Upper lobe of left lung (tissue), 6 donors: ENCODE measurements around the gene ETS1. TPM values are rescaled to one million over a fixed set of nuclear protein-coding genes. Genes with fewer than 3 reads are reported as not detected.
A peak's percentile ranks its signal among the peaks of the same experiment; 100 is the strongest.

ENCODE experiments used
- ATAC-seq, 2 donors: fragments of 200-7000 bp; cut with Tn5 transposase; one replicate each; pipeline ENCODE4 v1.9.1; 2022; ENCODE audit warnings: mild to moderate bottlenecking in 2 of 2, moderate library complexity in 2 of 2; ENCODE audit not compliant: low FRiP score in 2 of 2
- DNase-seq, 2 donors: peaks; one replicate each; pipeline ENCODE4 v3.0.0-alpha.2; 2019 to 2020
- H3K27ac ChIP-seq, 4 donors: fragments of 200-600 bp; sonication (generic); one replicate each; pipeline ENCODE4 v1.5.1; 2016 to 2019
- H3K27me3 ChIP-seq, 4 donors: fragments of 200-600 bp; sonication (generic); one replicate each; pipeline ENCODE4 v1.5.1; 2017 to 2019
- H3K36me3 ChIP-seq, 4 donors: fragments of 200-600 bp; sonication (generic); one replicate each; pipeline ENCODE4 v1.5.1; 2016 to 2019
- H3K4me1 ChIP-seq, 4 donors: fragments of 200-600 bp; sonication (generic); one replicate each; pipeline ENCODE4 v1.5.1; 2018 to 2019
- H3K4me3 ChIP-seq, 4 donors: fragments of 200-600 bp; sonication (generic); one replicate each; pipeline ENCODE4 v1.5.1; 2017 to 2019; ENCODE audit warnings: mild to moderate bottlenecking in 2 of 4, moderate library complexity in 1 of 4
- H3K9me3 ChIP-seq, 4 donors: fragments of 200-600 bp; sonication (generic); one replicate each; pipeline ENCODE4 v1.5.1; 2018 to 2019
- EP300 ChIP-seq, 4 donors: sonication (generic); formaldehyde crosslinking; IDR thresholded peaks; one replicate each; pipeline ENCODE4 v1.5.1; 2017; ENCODE audit warnings: antibody characterized with exemption in 4 of 4, control low read depth in 2 of 4
- POLR2A ChIP-seq, 4 donors: fragments of 450-650 bp; IDR thresholded peaks; one replicate each; pipeline ENCODE4 v1.5.1; 2016 to 2017; ENCODE audit warnings: antibody characterized with exemption in 4 of 4, mild to moderate bottlenecking in 2 of 4
- POLR2AphosphoS5 ChIP-seq, 2 donors: sonication (generic); formaldehyde crosslinking; IDR thresholded peaks; one replicate each; pipeline ENCODE4 v1.5.1; 2017; ENCODE audit warnings: antibody characterized with exemption in 2 of 2
- WGBS, 2 donors: methylation state at CpG; one replicate each; pipeline ENCODE4 v1.1.5; 2017 to 2018; 5-methylcytosine and 5-hydroxymethylcytosine counted together
- total RNA-seq, 6 donors: library from RNA; depleted of rRNA in 4 of 6; stranded (reverse); fragments of >200 nt in 4 of 6; gene quantifications; one replicate each; pipeline versions ENCODE4 v1.1.0 to v1.2.1, GENCODE V29; 2016 to 2021
- TF ChIP-seq, protein P1 (sequence below), 6 experiments: fragments of 450-650 bp in 4 of 6; fragments of 200-600 bp in 2 of 6; sonication (generic) in 2 of 6; IDR thresholded peaks; one replicate each; pipeline ENCODE4 v1.5.1; 2016 to 2019; ENCODE audit warnings: antibody characterized with exemption in 6 of 6
- donor health status: DM: no; HTN: no; CAD: no; lungs with moderate emphysema.
- donor health status: DM: no; HTN: yes; CAD: no; lungs with severe emphysema.

Gene ETS1
- total RNA-seq, 6 donors from 2014 or later = 29.3 to 107 (median 79.0) TPM

GRCh38 chr11:128528294-128528693 is 59.1 kb downstream of the ETS1 start:
- Histone ChIP-seq H3K9me3 (no peaks in the 10 kb centered on the region), H3K4me1 (peaks cover 13 to 32% (median 16%) of the 10 kb centered on the region in 4 donors), H3K27me3 (no peaks in the 10 kb centered on the region), H3K4me3 (no peak overlapping the region), H3K27ac (no peak overlapping the region), H3K36me3 (no peaks in the 10 kb centered on the region)
- ATAC-seq (no peak), DNase-seq (no peak)
- WGBS, 2 donors = 73 to 80% methylated on average over 2 of the region's 2 CpGs
- TF ChIP-seq, protein P1, sequence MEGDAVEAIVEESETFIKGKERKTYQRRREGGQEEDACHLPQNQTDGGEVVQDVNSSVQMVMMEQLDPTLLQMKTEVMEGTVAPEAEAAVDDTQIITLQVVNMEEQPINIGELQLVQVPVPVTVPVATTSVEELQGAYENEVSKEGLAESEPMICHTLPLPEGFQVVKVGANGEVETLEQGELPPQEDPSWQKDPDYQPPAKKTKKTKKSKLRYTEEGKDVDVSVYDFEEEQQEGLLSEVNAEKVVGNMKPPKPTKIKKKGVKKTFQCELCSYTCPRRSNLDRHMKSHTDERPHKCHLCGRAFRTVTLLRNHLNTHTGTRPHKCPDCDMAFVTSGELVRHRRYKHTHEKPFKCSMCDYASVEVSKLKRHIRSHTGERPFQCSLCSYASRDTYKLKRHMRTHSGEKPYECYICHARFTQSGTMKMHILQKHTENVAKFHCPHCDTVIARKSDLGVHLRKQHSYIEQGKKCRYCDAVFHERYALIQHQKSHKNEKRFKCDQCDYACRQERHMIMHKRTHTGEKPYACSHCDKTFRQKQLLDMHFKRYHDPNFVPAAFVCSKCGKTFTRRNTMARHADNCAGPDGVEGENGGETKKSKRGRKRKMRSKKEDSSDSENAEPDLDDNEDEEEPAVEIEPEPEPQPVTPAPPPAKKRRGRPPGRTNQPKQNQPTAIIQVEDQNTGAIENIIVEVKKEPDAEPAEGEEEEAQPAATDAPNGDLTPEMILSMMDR (IDR thresholded peaks at IDR 0.05) = no peak
- no peak for TF ChIP-seq POLR2AphosphoS5 (IDR thresholded peaks at IDR 0.05)
- no peak for TF ChIP-seq EP300 (IDR thresholded peaks at IDR 0.05)
- no peak for TF ChIP-seq POLR2A (IDR thresholded peaks at IDR 0.05)

- Histone ChIP-seq H3K4me1 (peaks cover 20 to 34% (median 21%) of the 10 kb centered on the region in 4 donors), H3K9me3 (no peaks in the 10 kb centered on the region), H3K36me3 (no peaks in the 10 kb centered on the region), H3K27ac (no peak overlapping the region), H3K4me3 (no peak overlapping the region), H3K27me3 (no peaks in the 10 kb centered on the region)
- ATAC-seq (no peak), DNase-seq (no peak)
- 63 to 95% methylated on average over 1 to 2 of the region's 2 CpGs for WGBS, 2 donors
- TF ChIP-seq, protein P1 (IDR thresholded peaks at IDR 0.05) = no peak
- TF ChIP-seq POLR2AphosphoS5 (IDR thresholded peaks at IDR 0.05) (no peak), POLR2A (IDR thresholded peaks at IDR 0.05) (no peak), EP300 (IDR thresholded peaks at IDR 0.05) (no peak)
These were observed 60.3 kb downstream of the ETS1 start for GRCh38 chr11:128527046-128527445.

GRCh38 chr11:128525411-128526243 is 61.7 kb downstream of the ETS1 start:
- no peak overlapping the region for H3K4me3 ChIP-seq
- WGBS, 2 donors = 26 to 48% methylated on average over 1 of the region's 1 CpG
- H3K36me3 ChIP-seq = no peaks in the 10 kb centered on the region
- H3K27ac ChIP-seq = peak overlapping the region; percentile 34 to 98 (median 52)
- peaks cover 20 to 34% (median 21%) of the 10 kb centered on the region in 4 donors for H3K4me1 ChIP-seq
- TF ChIP-seq POLR2A (IDR thresholded peaks at IDR 0.05) = peak in 1 of 4 donors; percentile 26
- TF ChIP-seq EP300 (IDR thresholded peaks at IDR 0.05) = no peak
- ATAC-seq (no peak), DNase-seq (no peak)
- no peaks in the 10 kb centered on the region for H3K9me3 ChIP-seq
- H3K27me3 ChIP-seq = no peaks in the 10 kb centered on the region

GRCh38 chr11:128524172-128524571 is 63.2 kb downstream of the ETS1 start:
- no peaks in the 10 kb centered on the region for H3K27me3 ChIP-seq
- no peak for TF ChIP-seq POLR2A (IDR thresholded peaks at IDR 0.05)
- TF ChIP-seq, protein P1 (IDR thresholded peaks at IDR 0.05) = no peak
- TF ChIP-seq POLR2AphosphoS5 (IDR thresholded peaks at IDR 0.05) = no peak
- TF ChIP-seq EP300 (IDR thresholded peaks at IDR 0.05) = no peak
- WGBS, 2 donors = 80 to 81% methylated on average over 4 of the region's 4 CpGs

GRCh38 chr11:128523641-128524040 is 63.7 kb downstream of the ETS1 start:
- H3K4me3 ChIP-seq = no peak overlapping the region
- TF ChIP-seq EP300 (IDR thresholded peaks at IDR 0.05) (no peak), POLR2A (IDR thresholded peaks at IDR 0.05) (no peak), POLR2AphosphoS5 (IDR thresholded peaks at IDR 0.05) (no peak)
- TF ChIP-seq, protein P1 (IDR thresholded peaks at IDR 0.05) = no peak
- 47 to 56% methylated on average over 2 of the region's 2 CpGs for WGBS, 2 donors
- peak overlapping the region; percentile 93 to 98 (median 98) for H3K27ac ChIP-seq
- H3K9me3 ChIP-seq = no peaks in the 10 kb centered on the region
- DNase-seq (no peak), ATAC-seq (no peak)
- no peaks in the 10 kb centered on the region for H3K36me3 ChIP-seq
- H3K4me1 ChIP-seq = peaks cover 28 to 35% (median 32%) of the 10 kb centered on the region in 4 donors
- H3K27me3 ChIP-seq = no peaks in the 10 kb centered on the region

More at GRCh38 chr11:128524172-128524571, 63.2 kb downstream of the ETS1 start:
- no peak overlapping the region for H3K4me3 ChIP-seq
- ATAC-seq (no peak), DNase-seq (no peak)
- H3K36me3 ChIP-seq = no peaks in the 10 kb centered on the region
- H3K27ac ChIP-seq = peak overlapping the region in 2 of 4 donors; percentile 93 to 98
- no peaks in the 10 kb centered on the region for H3K9me3 ChIP-seq
- peaks cover 25 to 34% (median 29%) of the 10 kb centered on the region in 4 donors for H3K4me1 ChIP-seq
